Panc1 (cell line): Measurements from ENCODE around the gene LRRFIP1. TPM values are rescaled to one million over a fixed set of nuclear protein-coding genes. Genes with fewer than 3 reads are reported as not detected.

Experiments
- ATAC-seq: fragments of 200-7000 bp; cut with Tn5 transposase; 2 replicates; pipeline ENCODE4 v1.9.1; 2020; ENCODE audit warnings: mild to moderate bottlenecking, moderate library complexity
- BruUV-seq: library from RNA; stranded (reverse); fragments of 400-500 nt; replicated peaks from 2 replicates; lab custom pipeline; 2021; lab: Mats Ljungman, UMichigan
- CTCF ChIA-PET: fragments of 300-600 bp; sonication (Branson Sonifier 250); formaldehyde crosslinking; loops from one replicate; lab custom pipeline; 2022; ENCODE audit warnings: antibody characterized with exemption; lab: Charles Lee
- POLR2A ChIA-PET: fragments of 300-600 bp; sonication (Branson Sonifier 250); formaldehyde crosslinking; loops from one replicate; lab custom pipeline; 2022; ENCODE audit warnings: antibody characterized with exemption; lab: Charles Lee
- DNase-seq: peaks from one replicate; pipeline ENCODE4 v3.0.0-alpha.2; 2010; ENCODE audit warnings: low read depth, low spot score
- H3K27ac ChIP-seq: 2 replicates; pipeline ENCODE4 v1.5.1; 2011; ENCODE audit warnings: mild to moderate bottlenecking, low read length, inconsistent platforms
- H3K27me3 ChIP-seq: fragments of 200-500 bp; sonication (Bioruptor generic); 2 replicates; pipeline ENCODE4 v1.6.0; 2014; ENCODE audit warnings: low read length, inconsistent platforms; ENCODE audit not compliant: control insufficient read depth, insufficient read depth
- H3K36me3 ChIP-seq: fragments of 200-500 bp; sonication (Bioruptor generic); 2 replicates; pipeline ENCODE4 v1.5.1; 2014; ENCODE audit warnings: inconsistent platforms, mild to moderate bottlenecking, low read length, moderate library complexity; ENCODE audit not compliant: control insufficient read depth, insufficient read depth
- H3K4me1 ChIP-seq: 2 replicates; pipeline ENCODE4 v1.5.1; 2011; ENCODE audit warnings: inconsistent platforms, mild to moderate bottlenecking, low read length, moderate library complexity; ENCODE audit not compliant: control insufficient read depth, insufficient read depth
- H3K4me3 ChIP-seq, 2 experiments: 2 replicates each; pipeline ENCODE4 v1.5.1; 2011 to 2012; ENCODE audit warnings: low read depth in 2 of 2, low read length in 2 of 2, mild to moderate bottlenecking in 2 of 2, inconsistent platforms in 1 of 2, moderate library complexity in 1 of 2
- H3K9me3 ChIP-seq: fragments of 200-500 bp; sonication (Bioruptor generic); 2 replicates; pipeline ENCODE4 v1.5.1; 2014; ENCODE audit warnings: low read depth, mild to moderate bottlenecking, inconsistent platforms, low read length, moderate library complexity; ENCODE audit not compliant: control insufficient read depth, insufficient read depth
- POLR2AphosphoS5 ChIP-seq: IDR thresholded peaks from 2 replicates; pipeline ENCODE4 v1.6.1; 2012; ENCODE audit warnings: mild to moderate bottlenecking, low read depth, low read length, moderate library complexity
- SIN3A ChIP-seq: IDR thresholded peaks from 2 replicates; pipeline ENCODE4 v1.6.1; 2012; ENCODE audit warnings: low read depth, mild to moderate bottlenecking, low read length, moderate library complexity, borderline replicate concordance; ENCODE audit not compliant: insufficient read depth
- TCF7L2 ChIP-seq: IDR thresholded peaks from 2 replicates; pipeline ENCODE4 v1.6.1; 2011; ENCODE audit warnings: mild to moderate bottlenecking, low read depth, low read length, inconsistent platforms
- in situ Hi-C: cut with HindIII; loops from 2 replicates; pipeline ENCODE4 v1.10.0; 2016; ENCODE audit warnings: low sequenced_read_pairs, low pct_unique_long_range_greater_than_20kb
- intact Hi-C: fragments of 100-400 bp; cut with micrococcal nuclease; formaldehyde crosslinking; loops from one replicate; pipeline ENCODE4 v1.10.0; 2022; ENCODE audit not compliant: unreplicated experiment
- total RNA-seq: library from RNA; stranded (reverse); gene quantifications from one replicate; pipeline ENCODE4 v1.2.1, GENCODE V29; 2021; ENCODE audit not compliant: unreplicated experiment
- TF ChIP-seq, protein P1 (sequence below), 2 experiments: IDR thresholded peaks; 2 replicates each; pipeline ENCODE4 v1.6.1; 2011 to 2012; ENCODE audit warnings: low read depth in 2 of 2, control low read depth in 1 of 2, low read length in 1 of 2, mild to moderate bottlenecking in 1 of 2, moderate library complexity in 1 of 2; ENCODE audit not compliant: insufficient read depth in 1 of 2
- TF ChIP-seq, protein P2 (sequence below): fragments of 450-650 bp; IDR thresholded peaks from 2 replicates; pipeline ENCODE4 v1.5.1; 2017; ENCODE audit warnings: mild to moderate bottlenecking

Gene LRRFIP1
- total RNA-seq, 1 experiment from 2014 or later, result 121 TPM

DNA sequence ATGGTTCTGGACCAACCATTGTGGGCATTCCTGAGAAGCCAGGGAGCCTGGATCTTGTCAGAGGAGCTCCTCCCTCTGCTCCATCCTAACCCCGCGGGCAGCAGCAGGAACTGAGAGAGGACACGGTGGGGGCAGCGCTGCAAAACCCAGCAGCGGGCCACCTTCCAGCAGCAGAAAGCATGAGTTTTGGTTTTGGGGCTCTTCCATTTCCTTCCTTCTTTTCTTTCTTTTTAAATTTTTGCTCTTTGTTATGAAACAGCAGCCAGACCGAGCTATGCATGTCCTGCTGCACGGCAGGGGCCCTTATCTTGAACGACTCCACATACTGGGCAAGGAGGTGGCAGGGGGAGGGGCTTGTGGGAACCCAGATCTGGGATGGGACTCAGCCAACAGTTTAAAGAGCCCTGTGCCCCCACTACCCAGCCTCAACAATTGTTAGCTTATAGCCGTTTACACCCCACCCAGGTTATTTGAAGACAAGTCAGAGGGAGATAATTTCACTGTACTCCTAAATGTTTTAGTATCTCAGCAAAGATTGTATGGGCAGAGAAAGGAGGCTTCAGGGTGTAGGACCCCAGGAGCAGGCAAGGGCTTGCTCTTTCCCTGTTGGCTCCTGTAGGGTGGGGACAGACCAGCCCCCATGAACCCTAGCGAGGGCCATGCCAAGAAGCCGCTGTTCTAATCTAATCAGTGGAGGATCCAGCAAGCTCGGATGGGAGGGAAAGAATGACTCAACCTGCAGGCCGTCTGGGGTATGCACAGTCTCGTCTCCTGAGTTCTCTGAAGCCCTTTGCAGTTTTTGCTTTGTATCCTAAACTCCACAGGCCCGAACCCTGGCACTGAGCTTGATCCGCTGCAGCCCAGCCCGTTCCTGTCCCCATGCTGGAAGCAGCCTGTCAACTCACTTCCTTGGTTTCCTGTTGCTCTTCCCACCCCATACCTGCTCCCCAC, 75.3 kb downstream of the LRRFIP1 start:
- in situ Hi-C loops (no loop called here), intact Hi-C loops (no loop called here)
- BruUV-seq, result no TSS peak
- CTCF ChIA-PET, result interaction anchor here (0.8 to 1.0 kb wide), 2 partner anchors 10 to 29 kb away, joined by 3 to 4 read pairs; no protein-coding TSS in a partner anchor
- Histone ChIP-seq H3K4me3 (peak overlapping the region in 1 of 2 experiments; percentile 6; a peak in 1 of 4 replicates), H3K4me1 (peaks cover 74% of the 10 kb centered on the region), H3K27me3 (no peaks in the 10 kb centered on the region), H3K27ac (peak overlapping the region; percentile 81), H3K9me3 (no peaks in the 10 kb centered on the region), H3K36me3 (no peaks in the 10 kb centered on the region)
- ATAC-seq, result peak; percentile 66
- TF ChIP-seq TCF7L2, result no peak
- TF ChIP-seq, protein P1, sequence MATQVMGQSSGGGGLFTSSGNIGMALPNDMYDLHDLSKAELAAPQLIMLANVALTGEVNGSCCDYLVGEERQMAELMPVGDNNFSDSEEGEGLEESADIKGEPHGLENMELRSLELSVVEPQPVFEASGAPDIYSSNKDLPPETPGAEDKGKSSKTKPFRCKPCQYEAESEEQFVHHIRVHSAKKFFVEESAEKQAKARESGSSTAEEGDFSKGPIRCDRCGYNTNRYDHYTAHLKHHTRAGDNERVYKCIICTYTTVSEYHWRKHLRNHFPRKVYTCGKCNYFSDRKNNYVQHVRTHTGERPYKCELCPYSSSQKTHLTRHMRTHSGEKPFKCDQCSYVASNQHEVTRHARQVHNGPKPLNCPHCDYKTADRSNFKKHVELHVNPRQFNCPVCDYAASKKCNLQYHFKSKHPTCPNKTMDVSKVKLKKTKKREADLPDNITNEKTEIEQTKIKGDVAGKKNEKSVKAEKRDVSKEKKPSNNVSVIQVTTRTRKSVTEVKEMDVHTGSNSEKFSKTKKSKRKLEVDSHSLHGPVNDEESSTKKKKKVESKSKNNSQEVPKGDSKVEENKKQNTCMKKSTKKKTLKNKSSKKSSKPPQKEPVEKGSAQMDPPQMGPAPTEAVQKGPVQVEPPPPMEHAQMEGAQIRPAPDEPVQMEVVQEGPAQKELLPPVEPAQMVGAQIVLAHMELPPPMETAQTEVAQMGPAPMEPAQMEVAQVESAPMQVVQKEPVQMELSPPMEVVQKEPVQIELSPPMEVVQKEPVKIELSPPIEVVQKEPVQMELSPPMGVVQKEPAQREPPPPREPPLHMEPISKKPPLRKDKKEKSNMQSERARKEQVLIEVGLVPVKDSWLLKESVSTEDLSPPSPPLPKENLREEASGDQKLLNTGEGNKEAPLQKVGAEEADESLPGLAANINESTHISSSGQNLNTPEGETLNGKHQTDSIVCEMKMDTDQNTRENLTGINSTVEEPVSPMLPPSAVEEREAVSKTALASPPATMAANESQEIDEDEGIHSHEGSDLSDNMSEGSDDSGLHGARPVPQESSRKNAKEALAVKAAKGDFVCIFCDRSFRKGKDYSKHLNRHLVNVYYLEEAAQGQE (IDR thresholded peaks at IDR 0.05; ENCODE audit: insufficient read depth in 1 of 2, low read depth in 2 of 2, low read length in 1 of 2), result no peak
- TF ChIP-seq SIN3A, result no peak
- TF ChIP-seq POLR2AphosphoS5, result no peak
- TF ChIP-seq, protein P2, sequence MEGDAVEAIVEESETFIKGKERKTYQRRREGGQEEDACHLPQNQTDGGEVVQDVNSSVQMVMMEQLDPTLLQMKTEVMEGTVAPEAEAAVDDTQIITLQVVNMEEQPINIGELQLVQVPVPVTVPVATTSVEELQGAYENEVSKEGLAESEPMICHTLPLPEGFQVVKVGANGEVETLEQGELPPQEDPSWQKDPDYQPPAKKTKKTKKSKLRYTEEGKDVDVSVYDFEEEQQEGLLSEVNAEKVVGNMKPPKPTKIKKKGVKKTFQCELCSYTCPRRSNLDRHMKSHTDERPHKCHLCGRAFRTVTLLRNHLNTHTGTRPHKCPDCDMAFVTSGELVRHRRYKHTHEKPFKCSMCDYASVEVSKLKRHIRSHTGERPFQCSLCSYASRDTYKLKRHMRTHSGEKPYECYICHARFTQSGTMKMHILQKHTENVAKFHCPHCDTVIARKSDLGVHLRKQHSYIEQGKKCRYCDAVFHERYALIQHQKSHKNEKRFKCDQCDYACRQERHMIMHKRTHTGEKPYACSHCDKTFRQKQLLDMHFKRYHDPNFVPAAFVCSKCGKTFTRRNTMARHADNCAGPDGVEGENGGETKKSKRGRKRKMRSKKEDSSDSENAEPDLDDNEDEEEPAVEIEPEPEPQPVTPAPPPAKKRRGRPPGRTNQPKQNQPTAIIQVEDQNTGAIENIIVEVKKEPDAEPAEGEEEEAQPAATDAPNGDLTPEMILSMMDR, result no peak
- POLR2A ChIA-PET, result no interaction called here
- DNase-seq, result no peak

DNA sequence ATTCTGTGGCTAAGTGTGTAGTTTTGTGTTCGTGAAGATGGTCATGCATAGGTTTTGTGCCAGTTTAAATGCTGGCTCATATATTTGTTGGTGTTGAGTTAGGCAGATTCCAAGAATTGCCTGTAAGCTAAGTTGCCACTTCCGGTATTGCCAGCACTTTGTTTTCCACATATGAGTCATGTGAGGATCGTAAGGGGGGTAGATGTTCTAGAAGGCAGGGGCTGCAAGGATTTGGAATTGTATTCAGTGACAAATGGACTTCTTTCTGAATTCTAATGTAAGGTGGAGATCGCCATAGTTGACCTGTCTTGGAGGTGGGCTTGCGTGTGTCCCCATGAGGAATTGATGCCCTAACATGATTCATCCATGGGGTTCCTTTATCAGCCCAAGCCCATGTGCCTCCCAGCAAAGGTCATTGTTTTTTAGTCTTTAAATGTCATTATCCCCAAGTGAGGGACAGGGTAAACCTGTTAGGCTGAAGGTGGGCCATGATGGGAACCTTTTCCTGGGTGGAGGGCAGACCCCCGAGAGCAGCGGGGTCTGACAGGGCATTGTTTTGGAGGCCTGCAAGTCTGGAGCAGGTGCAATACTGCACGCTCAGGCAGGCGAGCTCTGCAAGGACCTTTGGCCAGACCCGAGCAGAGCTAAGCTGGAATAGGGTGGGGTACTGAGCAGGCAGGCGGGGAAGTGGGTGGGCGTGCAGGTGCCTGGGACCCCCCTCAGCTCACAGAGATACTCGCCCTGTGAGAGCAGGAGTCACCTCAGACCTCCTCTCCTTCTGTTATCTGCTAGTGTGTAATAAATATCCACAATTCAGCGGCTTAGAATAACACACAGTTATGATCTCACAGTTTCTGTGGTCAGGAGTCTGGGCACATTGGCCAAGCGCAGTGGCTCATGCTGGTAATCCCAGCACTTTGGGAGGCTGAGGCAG, 77.4 kb downstream of the LRRFIP1 start:
- CTCF ChIA-PET, result no interaction called here
- in situ Hi-C loops (no loop called here), intact Hi-C loops (no loop called here)
- Histone ChIP-seq H3K27ac (no peak overlapping the region), H3K9me3 (no peaks in the 10 kb centered on the region), H3K4me1 (peaks cover 55% of the 10 kb centered on the region), H3K27me3 (no peaks in the 10 kb centered on the region), H3K4me3 (no peak overlapping the region), H3K36me3 (no peaks in the 10 kb centered on the region)
- no peak for ATAC-seq
- POLR2A ChIA-PET, result no interaction called here
- DNase-seq, result no peak
- BruUV-seq, result no TSS peak
- TF ChIP-seq SIN3A (no peak), POLR2AphosphoS5 (no peak), TCF7L2 (no peak)
- TF ChIP-seq, protein P1 (IDR thresholded peaks at IDR 0.05; ENCODE audit: insufficient read depth in 1 of 2, low read depth in 2 of 2, low read length in 1 of 2), result no peak
- TF ChIP-seq, protein P2, result no peak
